ENCODE measurements around the gene RASAL2. TPM values are rescaled to one million over a fixed set of nuclear protein-coding genes. Genes with fewer than 3 reads are reported as not detected.

RASAL2 gene
- total and polyA plus RNA-seq, 2 of the 4 experiments (the other 2 are of a cell fraction), result 13.1 to 20.6 TPM

GRCh38 chr1:178209935-178210334 lies 116.0 kb downstream of the RASAL2 start:
- no peak overlapping the region for H2BK5ac ChIP-seq (ENCODE audit: low read depth, low read length, poor library complexity, severe bottlenecking)
- H3K4me3 ChIP-seq (ENCODE audit: insufficient read depth, low read depth, low read length), result no peak overlapping the region
- no peak overlapping the region for H3K56ac ChIP-seq (ENCODE audit: extremely low read depth, insufficient read depth, low read length)
- H2BK15ac ChIP-seq (ENCODE audit: low read depth, low read length), result no peak overlapping the region
- BruUV-seq (replicated peaks), result no TSS peak
- no CpG with 5 or more reads among the region's 1 CpG for WGBS, 2 experiments (ENCODE audit: extremely low coverage in 2 of 2, insufficient read length in 1 of 2)
- H2AFZ ChIP-seq (replicated peaks; ENCODE audit: low read length, poor library complexity), result no peak overlapping the region
- ATAC-seq (ENCODE audit: low read depth) (no peak), DNase-seq (no peak)
- H3K9me3 ChIP-seq (ENCODE audit: control insufficient read depth, insufficient read depth, low read length), result peaks cover 2% of the 10 kb centered on the region; the same call in 1 of the 2 replicates
- no peak overlapping the region for H2BK120ac ChIP-seq (ENCODE audit: low read depth, low read length)
- H3K4me2 ChIP-seq (ENCODE audit: low read depth, low read length), result no peak overlapping the region
- H3K27ac ChIP-seq (ENCODE audit: insufficient read depth, low read length), result no peak overlapping the region
- ChIA-PET POLR2A (ENCODE audit: unreplicated experiment) (no interaction called here), CTCF (no interaction called here)
- H3K23ac ChIP-seq (ENCODE audit: low read depth, low read length), result no peak overlapping the region
- H3K9ac ChIP-seq (ENCODE audit: low read depth, low read length), result no peak overlapping the region
- TF ChIP-seq RAD21 (IDR thresholded peaks at IDR 0.05; ENCODE audit: low read length) (no peak), MAFK (IDR thresholded peaks at IDR 0.05; ENCODE audit: low read depth, low read length) (no peak), POLR2A (IDR thresholded peaks at IDR 0.05; ENCODE audit: low read depth, low read length) (no peak), CTCF (conservative IDR thresholded peaks at IDR 0.05; ENCODE audit: low read depth, low read length) (no peak), BHLHE40 (IDR thresholded peaks at IDR 0.05; ENCODE audit: low read depth, low read length) (no peak), USF2 (IDR thresholded peaks at IDR 0.05; ENCODE audit: low read depth, low read length) (no peak), MAZ (IDR thresholded peaks at IDR 0.05; ENCODE audit: borderline replicate concordance, low read depth, low read length) (no peak), MXI1 (IDR thresholded peaks at IDR 0.05; ENCODE audit: borderline replicate concordance, low read depth, low read length) (no peak), FOS (IDR thresholded peaks at IDR 0.05; ENCODE audit: low read depth, low read length) (no peak)
- TF ChIP-seq, protein P1, sequence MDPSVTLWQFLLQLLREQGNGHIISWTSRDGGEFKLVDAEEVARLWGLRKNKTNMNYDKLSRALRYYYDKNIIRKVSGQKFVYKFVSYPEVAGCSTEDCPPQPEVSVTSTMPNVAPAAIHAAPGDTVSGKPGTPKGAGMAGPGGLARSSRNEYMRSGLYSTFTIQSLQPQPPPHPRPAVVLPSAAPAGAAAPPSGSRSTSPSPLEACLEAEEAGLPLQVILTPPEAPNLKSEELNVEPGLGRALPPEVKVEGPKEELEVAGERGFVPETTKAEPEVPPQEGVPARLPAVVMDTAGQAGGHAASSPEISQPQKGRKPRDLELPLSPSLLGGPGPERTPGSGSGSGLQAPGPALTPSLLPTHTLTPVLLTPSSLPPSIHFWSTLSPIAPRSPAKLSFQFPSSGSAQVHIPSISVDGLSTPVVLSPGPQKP (IDR thresholded peaks at IDR 0.05; ENCODE audit: borderline replicate concordance, low read depth, low read length), result no peak
- no peak overlapping the region for H2BK20ac ChIP-seq (ENCODE audit: low read depth, low read length)
- no peaks in the 10 kb centered on the region for H3K9me1 ChIP-seq (ENCODE audit: insufficient read depth, low read length)
- H3K4me1 ChIP-seq (ENCODE audit: control insufficient read depth, insufficient read depth, low read length), result no peaks in the 10 kb centered on the region
- H4K91ac ChIP-seq (ENCODE audit: insufficient read depth, low read depth, low read length), result no peak overlapping the region
- no peak overlapping the region for H3K18ac ChIP-seq (ENCODE audit: low read depth, low read length)
- no peak overlapping the region for H3K14ac ChIP-seq (replicated peaks; ENCODE audit: low read depth, low read length)
- H4K20me1 ChIP-seq (ENCODE audit: insufficient read depth, low read length), result no peaks in the 10 kb centered on the region
- H3K36me3 ChIP-seq (ENCODE audit: control insufficient read depth, insufficient read depth, low read length), result 0 out of 2 replicates have a peak, but pooled peaks cover 2% of the 10 kb centered on the region
- no peak overlapping the region for H2AK9ac ChIP-seq (replicated peaks; ENCODE audit: low read depth, low read length, poor library complexity)
- no peak overlapping the region for H4K8ac ChIP-seq (ENCODE audit: low read depth in 2 of 2, low read length in 2 of 2)
- H4K5ac ChIP-seq (ENCODE audit: low read depth, low read length), result no peak overlapping the region
- H3K79me1 ChIP-seq (ENCODE audit: low read depth in 1 of 2, low read length in 2 of 2), result peaks cover 8 to 15% of the 10 kb centered on the region in 2 experiments
- no peaks in the 10 kb centered on the region for H3K27me3 ChIP-seq (ENCODE audit: control insufficient read depth, insufficient read depth, low read length)
- H3K4ac ChIP-seq (ENCODE audit: low read depth, low read length), result no peak overlapping the region
- no peak overlapping the region for H2AK5ac ChIP-seq (ENCODE audit: low read depth, low read length)
- intact Hi-C loops (cut with micrococcal nuclease) (no loop called here), dilution Hi-C loops (cut with HindIII; ENCODE audit: low sequenced_read_pairs, unreplicated experiment) (no loop called here), in situ Hi-C loops (cut with MboI; ENCODE audit: low sequenced_read_pairs) (no loop called here)
